Effector CD8-positive, alpha-beta T cell (primary cell): ENCODE measurements around the gene LRRC10.

Experiments used
- DNase-seq: peaks from one replicate; lab custom pipeline; 2025; lab: John Stamatoyannopoulos, UW

The LRRC10 gene

DNA sequence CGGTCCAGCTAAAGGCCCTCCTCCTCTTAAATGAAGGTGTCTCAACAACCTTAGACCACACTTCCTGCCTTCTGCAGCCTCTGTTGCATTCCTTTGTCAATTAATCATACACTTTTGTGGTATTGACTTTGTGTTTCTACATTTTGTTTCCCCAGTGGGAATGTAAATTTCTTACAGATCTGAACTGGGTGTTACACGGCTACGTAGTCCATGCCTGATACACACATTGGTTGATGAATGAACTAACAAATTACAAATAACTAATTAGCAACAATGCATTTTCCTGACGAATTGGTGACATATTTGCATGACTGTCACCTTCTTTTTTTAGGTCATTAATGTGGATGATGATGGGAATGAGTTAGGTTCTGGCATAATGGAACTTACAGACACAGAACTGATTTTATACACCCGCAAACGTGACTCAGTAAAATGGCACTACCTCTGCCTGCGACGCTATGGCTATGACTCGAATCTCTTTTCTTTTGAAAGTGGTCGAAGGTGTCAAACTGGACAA, 40.6 kb downstream of the LRRC10 start:
- no peak for DNase-seq

GRCh38 chr12:69569236-69569635, 41.5 kb downstream of the LRRC10 start:
- DNase-seq, result no peak

GRCh38 chr12:69566603-69567002, 44.1 kb downstream of the LRRC10 start:
- no peak for DNase-seq

- DNase-seq, result no peak
These were observed 47.4 kb downstream of the LRRC10 start for GRCh38 chr12:69563166-69563762.
